Esophagus squamous epithelium (tissue), 4 donors: ENCODE measurements around the gene DUSP8.

Source experiments
- POLR2A ChIP-seq, 4 donors: fragments of 450-650 bp; IDR thresholded peaks; one replicate each; pipeline ENCODE4 v1.6.1; 2017; ENCODE audit warnings: antibody characterized with exemption in 4 of 4, mild to moderate bottlenecking in 4 of 4, moderate library complexity in 3 of 4
- TF ChIP-seq, protein P1 (sequence below), 6 experiments: fragments of 450-650 bp in 4 of 6; fragments of 200-600 bp in 2 of 6; sonication (generic) in 2 of 6; IDR thresholded peaks; one replicate each; pipeline ENCODE4 v1.5.1; 2016 to 2019; ENCODE audit warnings: antibody characterized with exemption in 6 of 6, mild to moderate bottlenecking in 4 of 6, moderate library complexity in 4 of 6

GRCh38 chr11:1523077-1523476 lies 49.0 kb downstream of the DUSP8 start:
- TF ChIP-seq, protein P1, sequence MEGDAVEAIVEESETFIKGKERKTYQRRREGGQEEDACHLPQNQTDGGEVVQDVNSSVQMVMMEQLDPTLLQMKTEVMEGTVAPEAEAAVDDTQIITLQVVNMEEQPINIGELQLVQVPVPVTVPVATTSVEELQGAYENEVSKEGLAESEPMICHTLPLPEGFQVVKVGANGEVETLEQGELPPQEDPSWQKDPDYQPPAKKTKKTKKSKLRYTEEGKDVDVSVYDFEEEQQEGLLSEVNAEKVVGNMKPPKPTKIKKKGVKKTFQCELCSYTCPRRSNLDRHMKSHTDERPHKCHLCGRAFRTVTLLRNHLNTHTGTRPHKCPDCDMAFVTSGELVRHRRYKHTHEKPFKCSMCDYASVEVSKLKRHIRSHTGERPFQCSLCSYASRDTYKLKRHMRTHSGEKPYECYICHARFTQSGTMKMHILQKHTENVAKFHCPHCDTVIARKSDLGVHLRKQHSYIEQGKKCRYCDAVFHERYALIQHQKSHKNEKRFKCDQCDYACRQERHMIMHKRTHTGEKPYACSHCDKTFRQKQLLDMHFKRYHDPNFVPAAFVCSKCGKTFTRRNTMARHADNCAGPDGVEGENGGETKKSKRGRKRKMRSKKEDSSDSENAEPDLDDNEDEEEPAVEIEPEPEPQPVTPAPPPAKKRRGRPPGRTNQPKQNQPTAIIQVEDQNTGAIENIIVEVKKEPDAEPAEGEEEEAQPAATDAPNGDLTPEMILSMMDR (IDR thresholded peaks at IDR 0.05): no peak
- no peak for TF ChIP-seq POLR2A (IDR thresholded peaks at IDR 0.05)
